Measurements from ENCODE around the gene PLCL2.

Gene PLCL2

DNA sequence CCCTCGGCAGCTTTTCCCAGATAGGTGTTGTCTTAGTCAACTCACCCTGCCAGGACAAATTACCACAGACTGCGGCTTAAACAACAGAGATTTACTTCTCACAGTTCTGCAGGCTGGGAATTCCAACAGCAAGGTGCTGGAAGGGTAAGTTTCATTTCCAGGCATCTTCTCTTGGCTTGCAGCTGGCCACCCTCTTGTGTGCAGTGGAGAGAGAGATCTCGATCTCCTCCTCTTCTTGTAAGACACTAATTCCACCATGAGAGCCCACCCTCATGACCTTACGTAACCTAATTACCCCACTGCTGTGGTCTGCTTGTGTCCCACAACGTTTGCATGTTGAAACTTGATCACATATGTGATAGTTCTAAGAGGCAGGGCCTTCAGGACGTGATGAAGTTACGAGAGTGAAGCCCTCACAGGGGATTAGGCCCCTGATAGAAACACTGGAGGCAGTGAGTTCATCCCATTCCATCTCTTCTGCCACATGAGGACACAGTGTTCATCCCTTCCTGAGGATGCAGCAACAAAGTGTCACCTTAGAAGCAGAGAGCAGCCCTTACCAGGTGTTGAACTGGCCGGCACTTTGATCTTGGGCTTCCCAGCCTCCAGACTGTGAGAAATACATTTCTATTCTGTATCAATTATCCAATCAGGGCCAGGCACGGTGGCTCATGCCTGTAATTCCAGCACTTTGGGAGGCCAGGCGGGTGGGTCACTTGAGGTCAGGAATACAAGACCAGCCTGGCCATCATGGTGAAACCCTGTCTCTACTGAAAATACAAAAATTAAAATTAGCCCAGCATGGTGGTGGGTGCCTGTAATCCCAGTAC is 247.7 kb downstream of the PLCL2 start:
- no peak for TF ChIP-seq ZFX (IDR thresholded peaks at IDR 0.05; ENCODE audit: borderline replicate concordance)
- TF ChIP-seq, protein P1, sequence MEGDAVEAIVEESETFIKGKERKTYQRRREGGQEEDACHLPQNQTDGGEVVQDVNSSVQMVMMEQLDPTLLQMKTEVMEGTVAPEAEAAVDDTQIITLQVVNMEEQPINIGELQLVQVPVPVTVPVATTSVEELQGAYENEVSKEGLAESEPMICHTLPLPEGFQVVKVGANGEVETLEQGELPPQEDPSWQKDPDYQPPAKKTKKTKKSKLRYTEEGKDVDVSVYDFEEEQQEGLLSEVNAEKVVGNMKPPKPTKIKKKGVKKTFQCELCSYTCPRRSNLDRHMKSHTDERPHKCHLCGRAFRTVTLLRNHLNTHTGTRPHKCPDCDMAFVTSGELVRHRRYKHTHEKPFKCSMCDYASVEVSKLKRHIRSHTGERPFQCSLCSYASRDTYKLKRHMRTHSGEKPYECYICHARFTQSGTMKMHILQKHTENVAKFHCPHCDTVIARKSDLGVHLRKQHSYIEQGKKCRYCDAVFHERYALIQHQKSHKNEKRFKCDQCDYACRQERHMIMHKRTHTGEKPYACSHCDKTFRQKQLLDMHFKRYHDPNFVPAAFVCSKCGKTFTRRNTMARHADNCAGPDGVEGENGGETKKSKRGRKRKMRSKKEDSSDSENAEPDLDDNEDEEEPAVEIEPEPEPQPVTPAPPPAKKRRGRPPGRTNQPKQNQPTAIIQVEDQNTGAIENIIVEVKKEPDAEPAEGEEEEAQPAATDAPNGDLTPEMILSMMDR (IDR thresholded peaks at IDR 0.05): no peak
- no peak overlapping the region for H3K27ac ChIP-seq

DNA sequence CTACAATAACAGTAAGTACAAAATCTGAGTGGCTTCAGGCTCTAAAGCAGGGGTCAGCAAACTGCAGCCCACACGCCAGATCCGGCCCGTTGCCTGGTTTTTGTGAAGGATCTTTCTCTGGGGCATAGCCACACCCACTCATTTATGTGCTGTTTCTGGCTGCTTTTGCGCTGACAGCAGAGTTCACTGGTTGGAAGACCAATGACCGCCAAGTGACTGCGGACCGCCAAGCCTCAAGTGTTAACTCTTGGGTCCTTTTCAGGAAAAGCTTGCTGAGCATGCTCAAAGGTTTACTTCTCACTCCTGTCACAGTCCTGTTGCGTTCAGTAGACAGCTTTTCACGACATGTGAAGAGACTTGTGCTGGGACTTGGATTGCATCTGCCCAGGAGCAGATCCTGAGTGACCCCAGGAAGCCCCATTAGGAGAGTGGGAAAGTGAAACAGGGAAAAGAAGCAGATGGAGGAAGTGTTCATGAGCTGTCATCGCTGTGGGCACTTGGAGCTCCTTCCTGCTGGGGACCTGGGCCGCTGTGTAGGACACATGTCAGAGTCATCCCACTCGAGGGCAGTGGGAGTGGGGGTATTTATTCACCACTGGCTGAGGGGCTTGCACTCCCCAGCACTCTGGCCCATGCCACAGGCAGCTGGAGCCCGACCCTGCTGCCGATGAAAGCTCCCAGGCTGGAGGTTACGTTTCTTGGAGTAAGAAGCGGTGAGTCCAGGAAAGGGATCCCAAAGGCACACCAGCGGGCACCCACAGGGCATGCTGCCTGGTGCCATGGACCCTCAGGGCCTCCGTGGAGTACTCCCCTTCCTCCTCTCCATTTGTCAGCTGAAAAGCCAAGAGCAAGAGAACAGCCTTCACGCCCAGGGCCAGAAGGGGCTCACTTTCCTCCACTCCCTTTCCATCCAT is 249.1 kb downstream of the PLCL2 start:
- no peak for TF ChIP-seq ZFX (IDR thresholded peaks at IDR 0.05; ENCODE audit: borderline replicate concordance)
- TF ChIP-seq, protein P1 (IDR thresholded peaks at IDR 0.05): no peak
- H3K27ac ChIP-seq: no peak overlapping the region

DNA sequence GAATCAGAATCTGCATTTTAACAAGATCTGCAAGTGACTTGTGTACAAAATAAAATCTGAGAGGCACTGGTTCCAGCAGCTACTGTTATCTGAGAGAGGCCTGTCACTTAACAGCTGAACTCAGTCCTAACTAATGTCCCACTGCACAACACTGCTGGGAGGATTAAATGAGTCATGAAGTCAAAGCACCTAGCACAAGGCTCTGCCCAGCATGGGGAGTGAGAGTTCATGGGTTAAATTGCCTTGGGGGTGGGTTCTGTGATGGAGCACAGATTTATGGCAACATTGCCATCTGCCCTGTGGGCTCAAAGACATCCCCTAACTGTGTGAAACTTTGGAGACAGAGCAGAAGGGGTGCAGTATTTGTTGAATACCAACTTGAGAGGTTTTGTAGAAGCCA is 250.9 kb downstream of the PLCL2 start:
- TF ChIP-seq ZFX (IDR thresholded peaks at IDR 0.05; ENCODE audit: borderline replicate concordance): no peak
- TF ChIP-seq, protein P1 (IDR thresholded peaks at IDR 0.05): no peak
- no peak overlapping the region for H3K27ac ChIP-seq

DNA sequence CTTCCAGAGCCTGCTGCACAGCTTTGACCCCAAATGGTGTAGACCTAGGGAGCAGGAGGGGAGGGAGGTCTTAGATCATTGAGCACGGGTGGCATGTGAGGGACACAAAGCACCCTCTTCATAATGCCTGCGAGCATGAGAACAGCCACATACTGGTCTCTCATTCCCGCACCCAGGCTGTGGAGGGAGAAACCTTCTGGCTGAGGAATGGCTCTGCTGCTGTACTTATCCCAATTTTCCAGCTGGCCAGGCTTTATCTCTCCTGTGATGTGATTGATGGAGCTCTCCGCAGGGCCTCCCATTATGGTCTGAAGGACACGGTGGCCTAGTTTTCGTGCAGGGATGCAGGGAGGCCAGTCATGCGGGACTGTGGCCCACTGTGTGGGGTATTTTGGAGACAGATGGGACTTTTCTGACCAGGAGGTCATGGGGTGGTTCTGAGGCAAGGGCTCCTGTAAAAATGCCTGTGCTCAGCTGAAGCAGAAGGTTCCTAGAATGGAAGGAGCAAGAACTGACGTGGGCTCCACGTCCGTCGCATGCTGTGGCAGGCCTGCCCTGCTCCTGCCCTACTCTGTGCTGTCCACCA is 251.5 kb downstream of the PLCL2 start:
- no peak overlapping the region for H3K27ac ChIP-seq
- TF ChIP-seq ZFX (IDR thresholded peaks at IDR 0.05; ENCODE audit: borderline replicate concordance): no peak
- TF ChIP-seq, protein P1 (IDR thresholded peaks at IDR 0.05): no peak

DNA sequence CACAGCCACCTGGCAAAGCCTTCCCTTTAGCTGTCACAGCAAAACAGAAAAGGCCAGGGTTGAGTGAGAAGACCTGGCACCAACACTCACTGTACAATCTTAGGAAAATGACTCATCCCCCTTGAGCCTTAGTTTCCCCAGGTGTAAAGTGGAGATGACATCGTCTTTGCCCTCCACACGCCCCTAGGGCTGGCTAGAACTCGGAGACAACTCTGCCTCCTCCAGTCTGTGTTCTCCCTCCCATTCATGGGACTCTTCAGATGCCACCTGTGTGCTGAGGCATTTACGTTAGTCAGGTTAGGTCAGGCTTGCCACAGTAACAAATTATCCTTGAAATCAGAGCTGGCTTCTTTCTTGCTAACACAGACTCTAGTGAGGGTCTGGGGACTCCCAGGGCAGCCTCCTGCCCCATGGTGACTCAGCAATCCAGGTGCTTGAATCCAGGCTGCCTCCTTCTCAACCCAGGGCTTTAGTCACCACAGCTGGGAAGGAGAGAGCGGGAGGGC is 252.6 kb downstream of the PLCL2 start:
- no peak overlapping the region for H3K27ac ChIP-seq
- TF ChIP-seq ZFX (IDR thresholded peaks at IDR 0.05; ENCODE audit: borderline replicate concordance): no peak
- TF ChIP-seq, protein P1 (IDR thresholded peaks at IDR 0.05): no peak

DNA sequence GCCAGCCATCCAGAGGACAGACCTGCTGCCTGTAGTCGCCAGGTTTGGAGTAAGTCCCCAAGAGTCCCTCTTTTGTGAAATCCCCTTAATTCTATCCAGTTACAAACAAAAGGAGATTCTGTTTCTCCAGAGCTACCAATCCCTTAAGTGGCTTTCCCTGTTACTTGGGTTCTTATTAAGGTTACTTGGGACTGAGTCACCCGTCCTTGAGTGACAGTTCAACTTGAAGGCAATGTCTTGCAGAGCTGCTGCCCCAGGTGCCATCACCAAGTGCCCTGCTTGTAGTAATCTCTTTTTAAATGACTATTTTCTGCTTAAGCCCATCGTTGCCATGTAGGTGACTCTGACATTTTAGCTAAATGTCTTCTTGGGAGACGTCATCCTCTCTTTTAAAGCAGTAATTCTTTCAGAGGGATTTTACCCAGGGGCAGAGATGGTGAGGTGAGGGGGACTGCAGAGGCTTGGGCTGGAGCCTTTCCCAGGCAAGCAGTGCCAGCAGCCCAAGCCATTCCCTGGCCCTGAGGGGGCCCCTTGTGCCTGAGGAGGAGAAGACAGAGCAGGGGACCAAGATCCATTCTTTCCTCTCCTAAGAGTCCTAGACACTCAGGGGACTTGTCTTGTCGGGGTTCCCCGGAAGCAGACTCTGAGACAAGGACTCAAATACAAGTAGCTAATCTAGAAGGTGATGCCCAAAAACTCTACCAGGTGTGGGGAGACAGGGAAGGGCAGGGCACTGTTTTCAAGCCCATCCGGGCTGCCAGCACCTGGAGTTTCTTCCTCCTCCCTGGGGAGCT is 253.7 kb downstream of the PLCL2 start:
- TF ChIP-seq, protein P1 (IDR thresholded peaks at IDR 0.05): no peak
- no peak for TF ChIP-seq ZFX (IDR thresholded peaks at IDR 0.05; ENCODE audit: borderline replicate concordance)
- no peak overlapping the region for H3K27ac ChIP-seq
